Stomach (tissue), 9 donors: ENCODE results near the gene INPP5A. TPM values are rescaled to one million over a fixed set of nuclear protein-coding genes. Genes with fewer than 3 reads are reported as not detected.

Experiments
- DNase-seq, 2 donors: peaks; one replicate each; pipeline versions ENCODE4 v3.0.0 to v3.0.0-alpha.2; 2013 to 2019
- H3K27ac ChIP-seq, 5 donors: fragments of 200-600 bp in 4 of 5; sonication (generic) in 4 of 5; one replicate each; pipeline ENCODE4 v1.5.1; 2013 to 2019; ENCODE audit warnings: mild to moderate bottlenecking in 1 of 5, moderate library complexity in 1 of 5
- H3K27me3 ChIP-seq, 3 donors: fragments of 200-600 bp; sonication (generic); one replicate each; pipeline ENCODE4 v1.5.1; 2017 to 2019; ENCODE audit warnings: mixed run types in 1 of 3
- H3K36me3 ChIP-seq, 4 donors: fragments of 200-600 bp; sonication (generic); 1 replicate in 3 of 4; 2 replicates in 1 of 4; pipeline ENCODE4 v1.5.1; 2016 to 2019
- H3K4me1 ChIP-seq, 4 donors: fragments of 200-600 bp; sonication (generic); one replicate each; pipeline ENCODE4 v1.5.1; 2016 to 2019
- H3K4me3 ChIP-seq, 4 donors: fragments of 200-600 bp; sonication (generic) in 3 of 4; one replicate each; pipeline ENCODE4 v1.5.1; 2016 to 2019; ENCODE audit warnings: mild to moderate bottlenecking in 1 of 4
- H3K9me3 ChIP-seq, 4 donors: fragments of 200-600 bp; sonication (generic); one replicate each; pipeline ENCODE4 v1.5.1; 2016 to 2019
- CTCF ChIP-seq, 7 experiments: fragments of 450-650 bp in 4 of 7; fragments of 200-600 bp in 3 of 7; sonication (generic) in 3 of 7; IDR thresholded peaks; one replicate each; pipeline ENCODE4 v1.5.1; 2016 to 2019; ENCODE audit warnings: antibody characterized with exemption in 7 of 7, control low read depth in 2 of 7, mild to moderate bottlenecking in 1 of 7
- EP300 ChIP-seq: sonication (generic); formaldehyde crosslinking; IDR thresholded peaks from one replicate; pipeline ENCODE4 v1.6.1; 2017; ENCODE audit warnings: antibody characterized with exemption
- POLR2A ChIP-seq, 4 donors: fragments of 450-650 bp; IDR thresholded peaks; one replicate each; pipeline ENCODE4 v1.6.1; 2016; ENCODE audit warnings: antibody characterized with exemption in 4 of 4, control low read depth in 2 of 4, mild to moderate bottlenecking in 1 of 4, moderate library complexity in 1 of 4
- POLR2AphosphoS5 ChIP-seq, 3 donors: sonication (generic); formaldehyde crosslinking; IDR thresholded peaks; one replicate each; pipeline ENCODE4 v1.6.1; 2016; ENCODE audit warnings: antibody characterized with exemption in 3 of 3
- WGBS, 5 donors: extraction: QIAGEN DNeasy Blood & Tissue Kit in 3 of 5; methylation state at CpG; one replicate each; pipeline versions ENCODE4 v1.1.5 to v1.1.7; 2013 to 2018; 5-methylcytosine and 5-hydroxymethylcytosine counted together
- intact Hi-C: fragments of 100-400 bp; cut with DNase I; formaldehyde crosslinking; loops from one replicate; pipeline ENCODE4 v1.15.1; 2023; ENCODE audit warnings: low total_unique reads
- polyA plus RNA-seq, 3 donors: library from polyadenylated mRNA; stranded (reverse); fragments of 200-250 nt; gene quantifications; one replicate each; pipeline ENCODE4 v1.2.3, GENCODE V29; 2013
- total RNA-seq, 5 donors: library from RNA; depleted of rRNA; stranded (reverse); fragments of >200 nt; gene quantifications; one replicate each; pipeline versions ENCODE4 v1.1.0 to v1.2.3, GENCODE V29; 2014 to 2016
- donor health status: healthy with polysubstance abuse.
- donor health status: Bipolar disorder and iron deficiency.
- donor health status: healthy.

The INPP5A gene
- total and polyA plus RNA-seq, 8 donors, result 17.2 to 72.3 (median 31.0) TPM

- Histone ChIP-seq H3K9me3 (no peaks in the 10 kb centered on the region), H3K4me3 (no peak overlapping the region), H3K4me1 (peaks cover 0 to 23% (median 18%) of the 10 kb centered on the region in 4 donors), H3K36me3 (no peaks in the 10 kb centered on the region), H3K27me3 (no peaks in the 10 kb centered on the region), H3K27ac (peak overlapping the region in 3 of 5 donors; percentile 32 to 50 (median 43))
- 77 to 87% (median 82%) methylated on average over 21 of the region's 21 CpGs for WGBS, 5 donors
- intact Hi-C loops, result no loop called here
- DNase-seq, result peak in 1 of 2 donors; percentile 73
- TF ChIP-seq EP300 (no peak), POLR2AphosphoS5 (IDR thresholded peaks at IDR 0.05) (peak in 1 of 3 donors; percentile 4)
These were observed 45.1 kb upstream of the INPP5A start for GRCh38 chr10:132492323-132493025.

- Histone ChIP-seq H3K27me3 (no peaks in the 10 kb centered on the region), H3K4me1 (peaks cover 0 to 23% (median 18%) of the 10 kb centered on the region in 4 donors), H3K27ac (peak overlapping the region in 3 of 5 donors; percentile 32 to 50 (median 43)), H3K36me3 (no peaks in the 10 kb centered on the region), H3K4me3 (no peak overlapping the region), H3K9me3 (no peaks in the 10 kb centered on the region)
- intact Hi-C loops, result no loop called here
- WGBS, 5 donors, result 55 to 71% (median 59%) methylated on average over 5 to 8 of the region's 8 CpGs
- TF ChIP-seq POLR2AphosphoS5 (IDR thresholded peaks at IDR 0.05) (no peak), EP300 (no peak), POLR2A (IDR thresholded peaks at IDR 0.05) (no peak), CTCF (IDR thresholded peaks at IDR 0.05) (no peak)
- DNase-seq, result no peak
These were observed 44.3 kb upstream of the INPP5A start for GRCh38 chr10:132493246-132493755.

GRCh38 chr10:132493756-132494290 lies 43.8 kb upstream of the INPP5A start:
- Histone ChIP-seq H3K4me3 (no peak overlapping the region), H3K27me3 (no peaks in the 10 kb centered on the region), H3K4me1 (peaks cover 0 to 21% (median 17%) of the 10 kb centered on the region in 4 donors), H3K9me3 (no peaks in the 10 kb centered on the region), H3K36me3 (no peaks in the 10 kb centered on the region), H3K27ac (no peak overlapping the region)
- WGBS, 5 donors, result 67 to 89% (median 73%) methylated on average over 13 to 16 of the region's 16 CpGs
- no peak for TF ChIP-seq CTCF (IDR thresholded peaks at IDR 0.05)
- no peak for TF ChIP-seq EP300
- no peak for TF ChIP-seq POLR2AphosphoS5 (IDR thresholded peaks at IDR 0.05)
- no peak for TF ChIP-seq POLR2A (IDR thresholded peaks at IDR 0.05)
- DNase-seq, result no peak
- intact Hi-C loops, result no loop called here

- no peak for TF ChIP-seq EP300
- TF ChIP-seq POLR2A (IDR thresholded peaks at IDR 0.05), result no peak
- TF ChIP-seq POLR2AphosphoS5 (IDR thresholded peaks at IDR 0.05), result no peak
- TF ChIP-seq CTCF (IDR thresholded peaks at IDR 0.05), result no peak
- Histone ChIP-seq H3K9me3 (no peaks in the 10 kb centered on the region), H3K4me1 (peaks cover 0 to 21% (median 15%) of the 10 kb centered on the region in 4 donors), H3K4me3 (no peak overlapping the region), H3K27ac (peak overlapping the region in 1 of 5 donors; percentile 38), H3K36me3 (no peaks in the 10 kb centered on the region), H3K27me3 (no peaks in the 10 kb centered on the region)
- WGBS, 5 donors, result 48 to 60% (median 53%) methylated on average over 11 of the region's 11 CpGs
- no peak for DNase-seq
- intact Hi-C loops, result no loop called here
These were observed 42.5 kb upstream of the INPP5A start for GRCh38 chr10:132494866-132495630.
